CD4-positive, alpha-beta T cell (primary cell): ENCODE data around the gene MBOAT2. TPM values are rescaled to one million over a fixed set of nuclear protein-coding genes. Genes with fewer than 3 reads are reported as not detected.

Experiments used
- ATAC-seq: fragments of 200-7000 bp; cut with Tn5 transposase; one replicate; pipeline ENCODE4 v1.10.0; 2022; ENCODE audit warnings: mild to moderate bottlenecking; ENCODE audit not compliant: poor library complexity
- CTCF ChIA-PET: fragments of 350-600 bp; sonication (Branson Sonifier 250); formaldehyde crosslinking; loops from one replicate; lab custom pipeline; 2021; ENCODE audit warnings: antibody characterized with exemption, inconsistent platforms; lab: Charles Lee
- POLR2A ChIA-PET: fragments of 350-600 bp; sonication (Branson Sonifier 250); formaldehyde crosslinking; loops from one replicate; lab custom pipeline; 2021; ENCODE audit warnings: antibody characterized with exemption, inconsistent platforms; lab: Charles Lee
- DNase-seq, 14 experiments: peaks; one replicate each; pipeline ENCODE4 v3.0.0-alpha.2; 2013 to 2020; ENCODE audit warnings: mixed read lengths in 2 of 14
- H3K27ac ChIP-seq, 2 donors: one replicate each; pipeline versions ENCODE4 v1.5.1 to v1.7.0; 2013; ENCODE audit warnings: low read length in 2 of 2, low read depth in 1 of 2, mild to moderate bottlenecking in 1 of 2
- H3K27me3 ChIP-seq, 2 experiments: 1 replicate in 1 of 2; 2 replicates in 1 of 2; pipeline versions ENCODE4 v1.6.1 to v1.7.0; 2013; ENCODE audit warnings: low read length in 2 of 2, control low read depth in 1 of 2, mild to moderate bottlenecking in 1 of 2, moderate library complexity in 1 of 2; ENCODE audit not compliant: insufficient read depth in 2 of 2, control insufficient read depth in 1 of 2
- H3K36me3 ChIP-seq: one replicate; pipeline ENCODE4 v1.6.1; 2013; ENCODE audit warnings: low read length, control low read depth; ENCODE audit not compliant: insufficient read depth
- H3K4me1 ChIP-seq: one replicate; pipeline ENCODE4 v1.6.1; 2013; ENCODE audit warnings: low read length, control low read depth; ENCODE audit not compliant: insufficient read depth
- H3K4me3 ChIP-seq: one replicate; pipeline ENCODE4 v1.5.1; 2013; ENCODE audit warnings: mild to moderate bottlenecking, low read length, moderate library complexity
- H3K9me3 ChIP-seq, 2 experiments: 1 replicate in 1 of 2; 2 replicates in 1 of 2; pipeline versions ENCODE4 v1.6.1 to v1.7.0; 2013; ENCODE audit warnings: low read length in 2 of 2, mild to moderate bottlenecking in 2 of 2, control low read depth in 1 of 2, moderate library complexity in 1 of 2; ENCODE audit not compliant: control insufficient read depth in 1 of 2, insufficient read depth in 1 of 2
- H3K27ac Mint-ChIP-seq: one replicate; pipeline ENCODE4 v1.8.0; 2020; ENCODE audit warnings: mixed read lengths
- H3K27me3 Mint-ChIP-seq: one replicate; pipeline ENCODE4 v1.8.0; 2021; ENCODE audit warnings: mixed read lengths
- H3K36me3 Mint-ChIP-seq: one replicate; pipeline ENCODE4 v1.8.0; 2021; ENCODE audit warnings: low read depth, mixed read lengths
- H3K4me1 Mint-ChIP-seq: one replicate; pipeline ENCODE4 v1.8.0; 2021; ENCODE audit warnings: low read depth, mixed read lengths
- H3K4me3 Mint-ChIP-seq: one replicate; pipeline ENCODE4 v1.8.0; 2020; ENCODE audit warnings: mild to moderate bottlenecking, mixed read lengths
- H3K9me3 Mint-ChIP-seq: one replicate; pipeline ENCODE4 v1.8.0; 2020; ENCODE audit warnings: mixed read lengths
- CTCF ChIP-seq: fragments of 200-600 bp; IDR thresholded peaks from one replicate; pipeline ENCODE4 v1.8.0; 2022; ENCODE audit warnings: antibody characterized with exemption, mild to moderate bottlenecking
- intact Hi-C, 2 experiments: fragments of 100-400 bp; cut with DNase I in 1 of 2; cut with micrococcal nuclease in 1 of 2; formaldehyde crosslinking; loops; one replicate each; pipeline versions ENCODE4 v1.15.1 to v1.9.0; 2023 to 2025; cut with DNase I, micrococcal nuclease
- total RNA-seq, 174 experiments: library from RNA in 2 of 174; stranded (reverse) in 2 of 174; gene quantifications; one replicate each; pipeline ENCODE4 v1.2.3 and lab custom pipeline; 2021 to 2026

MBOAT2 gene
- total RNA-seq, 2 experiments from 2014 or later: 1.9 to 2.0 TPM

GRCh38 chr2:9018534-9018933 is 15.1 kb upstream of the MBOAT2 start:
- TF ChIP-seq CTCF: no peak
- H3K36me3 Mint-ChIP-seq: no peaks in the 10 kb centered on the region
- H3K4me1 ChIP-seq: no peaks in the 10 kb centered on the region
- H3K4me1 Mint-ChIP-seq: no peaks in the 10 kb centered on the region
- no peak overlapping the region for H3K27ac ChIP-seq
- DNase-seq (no peak), ATAC-seq (no peak)
- CTCF ChIA-PET: no interaction called here
- peaks cover 5 to 11% of the 10 kb centered on the region in 2 experiments for H3K27me3 ChIP-seq
- no peak overlapping the region for H3K27ac Mint-ChIP-seq
- no peak overlapping the region for H3K4me3 ChIP-seq
- intact Hi-C loops: no loop called here
- H3K4me3 Mint-ChIP-seq: no peak overlapping the region
- no peaks in the 10 kb centered on the region for H3K9me3 Mint-ChIP-seq
- no peaks in the 10 kb centered on the region for H3K36me3 ChIP-seq
- H3K27me3 Mint-ChIP-seq: peaks cover 22% of the 10 kb centered on the region
- POLR2A ChIA-PET: no interaction called here
- H3K9me3 ChIP-seq: no peaks in the 10 kb centered on the region

- no peaks in the 10 kb centered on the region for H3K36me3 Mint-ChIP-seq
- no peak for DNase-seq
- Histone ChIP-seq H3K4me1 (no peaks in the 10 kb centered on the region), H3K4me3 (no peak overlapping the region), H3K9me3 (no peaks in the 10 kb centered on the region), H3K36me3 (no peaks in the 10 kb centered on the region), H3K27me3 (peaks cover 5 to 15% of the 10 kb centered on the region in 2 experiments), H3K27ac (no peak overlapping the region)
- H3K4me3 Mint-ChIP-seq: no peak overlapping the region
- H3K4me1 Mint-ChIP-seq: no peaks in the 10 kb centered on the region
- H3K9me3 Mint-ChIP-seq: no peaks in the 10 kb centered on the region
- intact Hi-C loops: no loop called here
- H3K27ac Mint-ChIP-seq: no peak overlapping the region
- H3K27me3 Mint-ChIP-seq: peaks cover 18% of the 10 kb centered on the region
- ChIA-PET CTCF (no interaction called here), POLR2A (no interaction called here)
- no peak for ATAC-seq
- no peak for TF ChIP-seq CTCF
Measured at GRCh38 chr2:9018109-9018508, 14.6 kb upstream of the MBOAT2 start.

DNA sequence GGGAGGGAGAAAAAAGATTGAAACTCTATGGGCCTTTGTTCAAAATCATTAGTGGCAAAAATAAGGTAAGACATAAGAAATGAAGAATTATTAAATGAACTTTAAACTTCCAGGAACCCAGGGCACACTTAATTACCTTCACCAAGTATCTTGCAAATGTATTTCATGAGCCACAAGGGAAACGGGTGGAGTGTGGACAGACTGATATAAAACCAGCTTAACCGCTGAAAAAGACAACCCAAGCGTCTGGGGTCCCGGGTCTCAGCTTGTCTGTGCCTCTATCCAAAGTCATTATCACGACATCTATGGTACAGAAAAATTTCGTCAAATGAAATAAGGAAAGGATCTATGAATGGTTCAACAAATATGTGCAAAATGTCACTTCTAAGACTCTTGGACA is 13.9 kb upstream of the MBOAT2 start:
- TF ChIP-seq CTCF: no peak
- Histone ChIP-seq H3K9me3 (no peaks in the 10 kb centered on the region), H3K36me3 (no peaks in the 10 kb centered on the region), H3K4me1 (no peaks in the 10 kb centered on the region), H3K27ac (no peak overlapping the region), H3K4me3 (no peak overlapping the region), H3K27me3 (peaks cover 5 to 17% of the 10 kb centered on the region in 2 experiments)
- Mint-ChIP-seq H3K4me3 (no peak overlapping the region), H3K27ac (no peak overlapping the region), H3K27me3 (peaks cover 13% of the 10 kb centered on the region), H3K9me3 (no peaks in the 10 kb centered on the region), H3K4me1 (no peaks in the 10 kb centered on the region), H3K36me3 (no peaks in the 10 kb centered on the region)
- ATAC-seq: no peak
- CTCF ChIA-PET: no interaction called here
- no peak for DNase-seq
- intact Hi-C loops: no loop called here
- POLR2A ChIA-PET: no interaction called here
